ENCODE results near the gene TRAFD1.

The TRAFD1 gene

GRCh38 chr12:112175361-112176155 is 50.2 kb downstream of the TRAFD1 start:
- no peak for DNase-seq (ENCODE audit: low spot score)

GRCh38 chr12:112176321-112177010 is 51.1 kb downstream of the TRAFD1 start:
- DNase-seq (ENCODE audit: low spot score): no peak

- DNase-seq (ENCODE audit: low spot score): no peak
Observed at GRCh38 chr12:112178796-112179195, 53.4 kb downstream of the TRAFD1 start.

- no peak for DNase-seq (ENCODE audit: low spot score)
Observed at GRCh38 chr12:112179341-112179740, 54.0 kb downstream of the TRAFD1 start.

- no peak for DNase-seq (ENCODE audit: low spot score)
Observed at GRCh38 chr12:112179916-112180315, 54.6 kb downstream of the TRAFD1 start.

GRCh38 chr12:112180422-112180821 is 55.1 kb downstream of the TRAFD1 start:
- DNase-seq (ENCODE audit: low spot score): no peak

- no peak for DNase-seq (ENCODE audit: low spot score)
Observed at GRCh38 chr12:112182499-112182898, 57.1 kb downstream of the TRAFD1 start.

- DNase-seq (ENCODE audit: low spot score): peak; percentile 21
Observed at GRCh38 chr12:112183141-112184021, 58.0 kb downstream of the TRAFD1 start.

GRCh38 chr12:112184056-112184887 is 58.9 kb downstream of the TRAFD1 start:
- no peak for DNase-seq (ENCODE audit: low spot score)

- no peak for DNase-seq (ENCODE audit: low spot score)
Observed at GRCh38 chr12:112185093-112185923, 59.9 kb downstream of the TRAFD1 start.

GRCh38 chr12:112188130-112188830 is 62.9 kb downstream of the TRAFD1 start:
- no peak for DNase-seq (ENCODE audit: low spot score)

- DNase-seq (ENCODE audit: low spot score): no peak
Observed at GRCh38 chr12:112190231-112191025, 65.1 kb downstream of the TRAFD1 start.

GRCh38 chr12:112191201-112191600 is 65.8 kb downstream of the TRAFD1 start:
- no peak for DNase-seq (ENCODE audit: low spot score)

GRCh38 chr12:112191840-112192321 is 66.5 kb downstream of the TRAFD1 start:
- no peak for DNase-seq (ENCODE audit: low spot score)

- no peak for DNase-seq (ENCODE audit: low spot score)
Observed at GRCh38 chr12:112192475-112192874, 67.1 kb downstream of the TRAFD1 start.

GRCh38 chr12:112194601-112195247 is 69.4 kb downstream of the TRAFD1 start:
- DNase-seq (ENCODE audit: low spot score): no peak

- no peak for DNase-seq (ENCODE audit: low spot score)
Observed at GRCh38 chr12:112196196-112196875, 71.0 kb downstream of the TRAFD1 start.
